Astrocyte (in vitro differentiated cells and primary cell): ENCODE measurements around the gene FCN3.

Source experiments
- EZH2 ChIP-seq: IDR thresholded peaks from 2 replicates; pipeline ENCODE4 v1.6.1; 2012; ENCODE audit warnings: mild to moderate bottlenecking, low read length, inconsistent platforms; ENCODE audit not compliant: insufficient read depth
- TF ChIP-seq, protein P1 (sequence below): IDR thresholded peaks from 2 replicates; pipeline ENCODE4 v1.5.1; 2011; ENCODE audit warnings: low read depth, mild to moderate bottlenecking, inconsistent platforms, low read length, moderate library complexity; ENCODE audit not compliant: insufficient read depth

DNA sequence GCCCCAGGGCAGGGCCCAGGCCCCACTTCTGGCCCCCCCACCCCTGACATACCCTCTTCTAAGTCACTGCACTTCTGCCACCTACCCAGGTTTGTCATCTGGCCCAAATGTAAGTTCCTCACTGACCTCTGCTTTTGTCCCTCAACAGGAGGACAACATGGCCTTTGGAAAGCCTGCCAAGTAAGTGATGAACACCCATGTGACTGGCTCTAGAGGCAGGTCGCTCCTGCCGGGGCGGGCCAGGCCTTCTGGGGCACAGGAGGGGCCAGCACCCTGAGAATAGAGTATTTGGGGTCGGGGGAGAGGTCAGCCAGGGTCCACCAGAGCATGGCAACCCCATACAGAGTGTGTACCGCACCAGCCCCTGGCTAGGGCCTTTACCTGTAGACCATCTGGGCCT lies 42.7 kb downstream of the FCN3 start:
- TF ChIP-seq, protein P1, sequence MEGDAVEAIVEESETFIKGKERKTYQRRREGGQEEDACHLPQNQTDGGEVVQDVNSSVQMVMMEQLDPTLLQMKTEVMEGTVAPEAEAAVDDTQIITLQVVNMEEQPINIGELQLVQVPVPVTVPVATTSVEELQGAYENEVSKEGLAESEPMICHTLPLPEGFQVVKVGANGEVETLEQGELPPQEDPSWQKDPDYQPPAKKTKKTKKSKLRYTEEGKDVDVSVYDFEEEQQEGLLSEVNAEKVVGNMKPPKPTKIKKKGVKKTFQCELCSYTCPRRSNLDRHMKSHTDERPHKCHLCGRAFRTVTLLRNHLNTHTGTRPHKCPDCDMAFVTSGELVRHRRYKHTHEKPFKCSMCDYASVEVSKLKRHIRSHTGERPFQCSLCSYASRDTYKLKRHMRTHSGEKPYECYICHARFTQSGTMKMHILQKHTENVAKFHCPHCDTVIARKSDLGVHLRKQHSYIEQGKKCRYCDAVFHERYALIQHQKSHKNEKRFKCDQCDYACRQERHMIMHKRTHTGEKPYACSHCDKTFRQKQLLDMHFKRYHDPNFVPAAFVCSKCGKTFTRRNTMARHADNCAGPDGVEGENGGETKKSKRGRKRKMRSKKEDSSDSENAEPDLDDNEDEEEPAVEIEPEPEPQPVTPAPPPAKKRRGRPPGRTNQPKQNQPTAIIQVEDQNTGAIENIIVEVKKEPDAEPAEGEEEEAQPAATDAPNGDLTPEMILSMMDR, result no peak
- TF ChIP-seq EZH2, result no peak
